Astrocyte of the spinal cord (primary cell): ENCODE data around the gene KCNA1.

Experiments
- DNase-seq: peaks from one replicate; pipeline ENCODE4 v3.0.0; 2011; ENCODE audit warnings: low read depth, low spot score
- H3K4me3 ChIP-seq: 2 replicates; pipeline ENCODE4 v1.5.1; 2011; ENCODE audit warnings: low read depth, mild to moderate bottlenecking, low read length, moderate library complexity
- in situ Hi-C: cut with HindIII; loops from 2 replicates; pipeline ENCODE4 v1.10.0; 2017; ENCODE audit warnings: low sequenced_read_pairs
- TF ChIP-seq, protein P1 (sequence below): IDR thresholded peaks from 2 replicates; pipeline ENCODE4 v1.5.1; 2012; ENCODE audit warnings: low read depth, mild to moderate bottlenecking, low read length, inconsistent platforms

Gene KCNA1

GRCh38 chr12:4891866-4892265 is 17.8 kb upstream of the KCNA1 start:
- TF ChIP-seq, protein P1, sequence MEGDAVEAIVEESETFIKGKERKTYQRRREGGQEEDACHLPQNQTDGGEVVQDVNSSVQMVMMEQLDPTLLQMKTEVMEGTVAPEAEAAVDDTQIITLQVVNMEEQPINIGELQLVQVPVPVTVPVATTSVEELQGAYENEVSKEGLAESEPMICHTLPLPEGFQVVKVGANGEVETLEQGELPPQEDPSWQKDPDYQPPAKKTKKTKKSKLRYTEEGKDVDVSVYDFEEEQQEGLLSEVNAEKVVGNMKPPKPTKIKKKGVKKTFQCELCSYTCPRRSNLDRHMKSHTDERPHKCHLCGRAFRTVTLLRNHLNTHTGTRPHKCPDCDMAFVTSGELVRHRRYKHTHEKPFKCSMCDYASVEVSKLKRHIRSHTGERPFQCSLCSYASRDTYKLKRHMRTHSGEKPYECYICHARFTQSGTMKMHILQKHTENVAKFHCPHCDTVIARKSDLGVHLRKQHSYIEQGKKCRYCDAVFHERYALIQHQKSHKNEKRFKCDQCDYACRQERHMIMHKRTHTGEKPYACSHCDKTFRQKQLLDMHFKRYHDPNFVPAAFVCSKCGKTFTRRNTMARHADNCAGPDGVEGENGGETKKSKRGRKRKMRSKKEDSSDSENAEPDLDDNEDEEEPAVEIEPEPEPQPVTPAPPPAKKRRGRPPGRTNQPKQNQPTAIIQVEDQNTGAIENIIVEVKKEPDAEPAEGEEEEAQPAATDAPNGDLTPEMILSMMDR, result no peak
- no peak overlapping the region for H3K4me3 ChIP-seq
- DNase-seq, result no peak
- in situ Hi-C loops, result no loop called here

DNA sequence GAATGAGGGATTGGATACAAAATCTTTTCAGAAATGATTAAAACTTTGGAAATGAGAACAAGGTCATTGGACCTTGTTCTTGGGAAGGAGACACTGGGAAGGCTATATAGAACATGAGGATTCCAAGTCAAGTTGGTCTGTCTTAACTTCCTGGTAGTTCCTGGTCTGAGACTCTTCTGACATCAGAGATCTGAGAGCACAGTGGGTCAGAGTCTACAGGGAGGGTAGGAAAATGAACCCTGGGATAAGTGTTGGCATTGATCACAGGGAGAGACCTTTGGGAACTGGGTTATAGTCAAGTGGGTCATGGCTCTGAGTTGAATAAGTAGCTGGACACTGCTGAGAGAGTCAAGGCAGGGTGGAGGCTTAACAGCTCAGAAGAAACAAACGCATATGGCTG is 17.3 kb upstream of the KCNA1 start:
- in situ Hi-C loops, result no loop called here
- TF ChIP-seq, protein P1, result no peak

DNA sequence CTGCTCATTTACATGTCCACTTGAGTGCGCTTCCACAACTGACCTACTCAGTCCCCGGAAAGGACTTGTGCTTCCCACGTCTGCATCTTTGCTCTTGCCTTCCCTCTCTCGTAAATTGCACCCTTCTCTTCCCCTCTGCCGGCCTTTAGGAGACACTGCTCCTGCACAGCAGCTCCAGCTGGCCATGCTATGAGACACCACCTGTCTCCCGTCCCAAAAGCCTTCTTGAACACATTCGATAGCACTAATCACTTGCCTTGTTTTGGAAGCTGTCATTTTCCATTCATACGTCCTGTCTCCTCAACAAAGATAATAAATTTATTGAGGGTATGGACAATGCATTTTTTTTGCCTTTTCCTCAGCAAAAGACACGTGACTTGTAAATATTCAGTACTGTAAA is 15.7 kb upstream of the KCNA1 start:
- in situ Hi-C loops, result no loop called here
- no peak overlapping the region for H3K4me3 ChIP-seq
- TF ChIP-seq, protein P1, result no peak
- no peak for DNase-seq

More for the DNA sequence above, 17.3 kb upstream of the KCNA1 start:
- H3K4me3 ChIP-seq, result no peak overlapping the region
- no peak for DNase-seq

- TF ChIP-seq, protein P1, result no peak
- H3K4me3 ChIP-seq, result no peak overlapping the region
- no peak for DNase-seq
- in situ Hi-C loops, result no loop called here
Observed at GRCh38 chr12:4899364-4899763, 10.3 kb upstream of the KCNA1 start.

DNA sequence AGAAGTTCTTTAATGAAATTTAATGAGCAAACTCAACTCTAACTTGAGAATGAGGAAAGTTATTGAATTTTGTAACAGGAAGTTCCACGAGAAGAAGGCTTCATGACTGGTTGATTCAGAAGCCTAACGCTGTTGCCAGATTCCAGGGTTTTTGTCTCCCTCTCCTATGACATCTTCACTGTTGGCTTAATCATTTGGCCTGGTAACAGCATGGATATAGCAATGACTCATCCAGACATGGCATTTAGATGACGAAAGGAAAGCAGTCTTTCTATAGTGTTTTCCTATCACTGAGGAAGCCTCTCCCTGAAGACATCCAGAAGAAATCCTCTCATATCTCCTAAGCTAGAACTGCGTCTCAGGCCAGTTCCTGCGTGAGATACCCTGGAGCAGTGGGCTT is 9.4 kb upstream of the KCNA1 start:
- TF ChIP-seq, protein P1, result no peak
- in situ Hi-C loops, result no loop called here
- no peak for DNase-seq
- H3K4me3 ChIP-seq, result no peak overlapping the region

GRCh38 chr12:4905316-4905715 is 4.4 kb upstream of the KCNA1 start:
- DNase-seq, result no peak
- in situ Hi-C loops, result no loop called here
- no peak overlapping the region for H3K4me3 ChIP-seq
- TF ChIP-seq, protein P1, result no peak
